ENCODE data around the gene FAM161B.

GRCh38 chr14:73888971-73889370 is 60.9 kb downstream of the FAM161B start:
- TF ChIP-seq CTCF (IDR thresholded peaks at IDR 0.05) (no peak), REST (IDR thresholded peaks at IDR 0.05; ENCODE audit: insufficient read depth in 1 of 2, low read depth in 2 of 2, low read length in 1 of 2) (no peak), POLR2AphosphoS5 (IDR thresholded peaks at IDR 0.05; ENCODE audit: low read depth, low read length) (no peak), SIN3A (IDR thresholded peaks at IDR 0.05; ENCODE audit: borderline replicate concordance, insufficient read depth, low read depth, low read length) (no peak), TCF7L2 (IDR thresholded peaks at IDR 0.05; ENCODE audit: low read depth, low read length) (no peak)
